ENCODE results near the gene BTBD7.

DNA sequence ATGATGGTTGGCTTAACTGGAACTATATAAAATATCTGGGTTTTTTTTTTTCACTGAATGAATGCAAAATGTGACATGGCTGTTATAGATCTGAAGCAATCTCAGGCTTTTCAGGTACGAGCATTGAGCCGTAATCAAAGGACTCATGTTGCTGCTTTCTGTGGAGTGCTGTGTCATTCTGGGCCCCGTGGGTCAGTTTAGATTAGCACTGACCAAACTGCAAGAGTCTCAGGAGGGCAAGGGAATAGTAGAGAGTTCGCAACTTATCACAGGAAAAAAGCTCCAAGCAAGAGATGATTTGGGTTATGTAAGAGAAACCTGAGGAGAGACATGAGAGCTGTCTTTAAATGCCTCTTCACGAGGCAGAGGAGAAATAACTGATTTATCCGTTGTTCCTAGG, 66.7 kb downstream of the BTBD7 start:
- TF ChIP-seq, protein P1, sequence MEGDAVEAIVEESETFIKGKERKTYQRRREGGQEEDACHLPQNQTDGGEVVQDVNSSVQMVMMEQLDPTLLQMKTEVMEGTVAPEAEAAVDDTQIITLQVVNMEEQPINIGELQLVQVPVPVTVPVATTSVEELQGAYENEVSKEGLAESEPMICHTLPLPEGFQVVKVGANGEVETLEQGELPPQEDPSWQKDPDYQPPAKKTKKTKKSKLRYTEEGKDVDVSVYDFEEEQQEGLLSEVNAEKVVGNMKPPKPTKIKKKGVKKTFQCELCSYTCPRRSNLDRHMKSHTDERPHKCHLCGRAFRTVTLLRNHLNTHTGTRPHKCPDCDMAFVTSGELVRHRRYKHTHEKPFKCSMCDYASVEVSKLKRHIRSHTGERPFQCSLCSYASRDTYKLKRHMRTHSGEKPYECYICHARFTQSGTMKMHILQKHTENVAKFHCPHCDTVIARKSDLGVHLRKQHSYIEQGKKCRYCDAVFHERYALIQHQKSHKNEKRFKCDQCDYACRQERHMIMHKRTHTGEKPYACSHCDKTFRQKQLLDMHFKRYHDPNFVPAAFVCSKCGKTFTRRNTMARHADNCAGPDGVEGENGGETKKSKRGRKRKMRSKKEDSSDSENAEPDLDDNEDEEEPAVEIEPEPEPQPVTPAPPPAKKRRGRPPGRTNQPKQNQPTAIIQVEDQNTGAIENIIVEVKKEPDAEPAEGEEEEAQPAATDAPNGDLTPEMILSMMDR (IDR thresholded peaks at IDR 0.05; ENCODE audit: insufficient read depth, low read length, poor library complexity, severe bottlenecking), result no peak
- TF ChIP-seq EZH2phosphoT487 (conservative IDR thresholded peaks at IDR 0.05; ENCODE audit: low read length), result no peak

Data from SU-DHL-6 (cell line).